NCI-H187 (cell line): ENCODE data around the gene DHRSX.
"Not testable (repeated sequence)": the region's sequence is repeated elsewhere in the genome, so short reads cannot be mapped to it uniquely, and the experiment has no call there.

Source experiments
- DNase-seq, 2 experiments: peaks; one replicate each; lab custom pipeline; 2025; lab: John Stamatoyannopoulos, UW

DHRSX gene

GRCh38 chrX:2520539-2520938 lies 19.8 kb upstream of the DHRSX start:
- DNase-seq, result no peak

- DNase-seq, result not testable (repeated sequence)
These were observed 18.9 kb upstream of the DHRSX start for GRCh38 chrX:2519638-2520037.

- DNase-seq, result no peak
These were observed 16.3 kb upstream of the DHRSX start for GRCh38 chrX:2517055-2517454.

- DNase-seq, result no peak
These were observed 15.8 kb upstream of the DHRSX start for GRCh38 chrX:2516623-2517022.

- DNase-seq, result no peak
These were observed 13.4 kb upstream of the DHRSX start for GRCh38 chrX:2514131-2514530.

- no peak for DNase-seq
These were observed 12.4 kb upstream of the DHRSX start for GRCh38 chrX:2513121-2513664.

- DNase-seq, result no peak
These were observed 11.7 kb upstream of the DHRSX start for GRCh38 chrX:2512501-2512900.

GRCh38 chrX:2511326-2511725 lies 10.6 kb upstream of the DHRSX start:
- no peak for DNase-seq

- no peak for DNase-seq
These were observed 8.0 kb upstream of the DHRSX start for GRCh38 chrX:2508648-2509335.

- DNase-seq, result no peak
These were observed 7.3 kb upstream of the DHRSX start for GRCh38 chrX:2507904-2508627.

- DNase-seq, result no peak
These were observed 6.4 kb upstream of the DHRSX start for GRCh38 chrX:2507196-2507595.

- DNase-seq, result not testable (repeated sequence)
These were observed 4.6 kb upstream of the DHRSX start for GRCh38 chrX:2505341-2505740.

GRCh38 chrX:2504706-2505332 lies 4.0 kb upstream of the DHRSX start:
- DNase-seq, result no peak

- DNase-seq, result no peak
These were observed 3.1 kb upstream of the DHRSX start for GRCh38 chrX:2503591-2504500.

- no peak for DNase-seq
These were observed 2.1 kb upstream of the DHRSX start for GRCh38 chrX:2502668-2503519.

GRCh38 chrX:2502120-2502667 lies 1.4 kb upstream of the DHRSX start:
- DNase-seq, result no peak

GRCh38 chrX:2501559-2502102 lies 855 bp upstream of the DHRSX start:
- DNase-seq, result no peak

- DNase-seq, result no peak
These were observed 529 bp downstream of the DHRSX start for GRCh38 chrX:2500091-2500802.

- DNase-seq, result no peak
These were observed 1.3 kb downstream of the DHRSX start for GRCh38 chrX:2499507-2499906.
